HG02870 (cell line): ENCODE measurements around the gene SLAMF8.
A peak's percentile ranks its signal among the peaks of the same experiment; 100 is the strongest.

Experiments used
- ATAC-seq: cut with Tn5 transposase; IDR thresholded peaks from one replicate; pipeline ENCODE4 v1.9.1; 2021; ENCODE audit warnings: mild to moderate bottlenecking, moderate library complexity; ENCODE audit not compliant: unreplicated experiment

The SLAMF8 gene

GRCh38 chr1:159845751-159846629 lies 19.3 kb downstream of the SLAMF8 start:
- ATAC-seq: no peak

GRCh38 chr1:159847231-159847630 lies 20.6 kb downstream of the SLAMF8 start:
- ATAC-seq: no peak

- no peak for ATAC-seq
Measured at GRCh38 chr1:159848326-159848725, 21.7 kb downstream of the SLAMF8 start.

- ATAC-seq: no peak
Measured at GRCh38 chr1:159849626-159850366, 23.1 kb downstream of the SLAMF8 start.

- no peak for ATAC-seq
Measured at GRCh38 chr1:159851407-159851806, 24.7 kb downstream of the SLAMF8 start.

GRCh38 chr1:159853417-159854115 lies 26.9 kb downstream of the SLAMF8 start:
- no peak for ATAC-seq

- no peak for ATAC-seq
Measured at GRCh38 chr1:159854116-159854692, 27.5 kb downstream of the SLAMF8 start.

GRCh38 chr1:159854693-159855192 lies 28.1 kb downstream of the SLAMF8 start:
- ATAC-seq: peak; percentile 69

- ATAC-seq: no peak
Measured at GRCh38 chr1:159855709-159856108, 29.0 kb downstream of the SLAMF8 start.

- no peak for ATAC-seq
Measured at GRCh38 chr1:159856576-159856975, 29.9 kb downstream of the SLAMF8 start.

- ATAC-seq: no peak
Measured at GRCh38 chr1:159857889-159858288, 31.2 kb downstream of the SLAMF8 start.

- no peak for ATAC-seq
Measured at GRCh38 chr1:159859767-159860322, 33.2 kb downstream of the SLAMF8 start.

GRCh38 chr1:159860456-159860855 lies 33.8 kb downstream of the SLAMF8 start:
- ATAC-seq: no peak

- no peak for ATAC-seq
Measured at GRCh38 chr1:159861218-159861617, 34.5 kb downstream of the SLAMF8 start.

- no peak for ATAC-seq
Measured at GRCh38 chr1:159862031-159862430, 35.4 kb downstream of the SLAMF8 start.

- ATAC-seq: no peak
Measured at GRCh38 chr1:159862557-159862956, 35.9 kb downstream of the SLAMF8 start, which contains the start of gene VSIG8. TSS of gene VSIG8 (minus strand) at chr1:159862657. CDS start at chr1:159862521, 136 bp downstream.

- ATAC-seq: no peak
Measured at GRCh38 chr1:159864262-159864661, 37.6 kb downstream of the SLAMF8 start.

- no peak for ATAC-seq
Measured at GRCh38 chr1:159866066-159866465, 39.4 kb downstream of the SLAMF8 start.

GRCh38 chr1:159866905-159867663 lies 40.4 kb downstream of the SLAMF8 start:
- no peak for ATAC-seq

- no peak for ATAC-seq
Measured at GRCh38 chr1:159867664-159868026, 41.0 kb downstream of the SLAMF8 start.
